22Rv1 (cell line): ENCODE data around the gene LATS1.

ENCODE experiments used
- H3K27ac ChIP-seq: fragments of 450-650 bp; 2 replicates; pipeline ENCODE4 v1.5.1; 2017
- CTCF ChIP-seq: fragments of 450-650 bp; IDR thresholded peaks from 2 replicates; pipeline ENCODE4 v1.5.1; 2017; ENCODE audit warnings: mild to moderate bottlenecking
- ZFX ChIP-seq: fragments of 450-650 bp; IDR thresholded peaks from 2 replicates; pipeline ENCODE4 v1.6.1; 2017; ENCODE audit warnings: antibody characterized with exemption, borderline replicate concordance

LATS1 gene

GRCh38 chr6:149651056-149651455 is 66.8 kb downstream of the LATS1 start:
- no peak overlapping the region for H3K27ac ChIP-seq
- TF ChIP-seq ZFX, result no peak
- TF ChIP-seq CTCF, result no peak

GRCh38 chr6:149648148-149649145 is 69.5 kb downstream of the LATS1 start, which contains the start of gene KATNA1:
KATNA1 (minus strand) TSS chr6:149648714; CDS start chr6:149638547, 10,167 bp downstream.
- H3K27ac ChIP-seq, result peak within 1 kb of the TSS; percentile 93
- TF ChIP-seq ZFX, result no peak
- no peak; the same call in 1 of the 2 replicates for TF ChIP-seq CTCF

- no peak overlapping the region for H3K27ac ChIP-seq
- no peak for TF ChIP-seq CTCF
- no peak for TF ChIP-seq ZFX
These were observed 71.3 kb downstream of the LATS1 start for GRCh38 chr6:149646599-149646998.

GRCh38 chr6:149642829-149643580 is 74.9 kb downstream of the LATS1 start:
- H3K27ac ChIP-seq, result no peak overlapping the region

GRCh38 chr6:149636124-149636523 is 81.8 kb downstream of the LATS1 start:
- TF ChIP-seq ZFX (no peak), CTCF (no peak)
- peak overlapping the region; percentile 4; the same call in 1 of the 2 replicates for H3K27ac ChIP-seq

More at GRCh38 chr6:149642829-149643580, 74.9 kb downstream of the LATS1 start:
- TF ChIP-seq CTCF (no peak), ZFX (no peak)

- H3K27ac ChIP-seq, result no peak overlapping the region
- TF ChIP-seq ZFX (no peak), CTCF (no peak)
These were observed 83.6 kb downstream of the LATS1 start for GRCh38 chr6:149634315-149634714.
